ENCODE results near the gene RBM15.

GRCh38 chr1:110337704-110338308, 1.4 kb upstream of the RBM15 start:
- TF ChIP-seq CTCF (IDR thresholded peaks at IDR 0.05; ENCODE audit: low read depth, low read length, poor library complexity, severe bottlenecking), result no peak
- TF ChIP-seq EZH2phosphoT487 (IDR thresholded peaks at IDR 0.05; ENCODE audit: borderline replicate concordance, low read length), result no peak
